HEK293T (cell line): ENCODE measurements around the gene IL20.
"Not testable (repeated sequence)": the region's sequence is repeated elsewhere in the genome, so short reads cannot be mapped to it uniquely, and the experiment has no call there.

ENCODE experiments used
- BHLHE40 ChIP-seq: fragments of 450-650 bp; IDR thresholded peaks from 2 replicates; pipeline ENCODE4 v1.6.1; 2016; ENCODE audit warnings: mild to moderate bottlenecking, moderate library complexity, borderline replicate concordance
- ELF4 ChIP-seq: fragments of 450-650 bp; IDR thresholded peaks from 2 replicates; pipeline ENCODE4 v1.6.1; 2017; ENCODE audit warnings: antibody characterized with exemption
- FOXA1 ChIP-seq: fragments of 450-650 bp; IDR thresholded peaks from 2 replicates; pipeline ENCODE4 v1.6.1; 2016; ENCODE audit warnings: mild to moderate bottlenecking
- FOXK2 ChIP-seq: fragments of 450-650 bp; IDR thresholded peaks from 2 replicates; pipeline ENCODE4 v1.6.1; 2016; ENCODE audit warnings: mild to moderate bottlenecking
- FOXM1 ChIP-seq: fragments of 450-650 bp; IDR thresholded peaks from 2 replicates; pipeline ENCODE4 v1.6.1; 2017; ENCODE audit warnings: mild to moderate bottlenecking, borderline replicate concordance
- HDGF ChIP-seq: fragments of 450-650 bp; IDR thresholded peaks from 2 replicates; pipeline ENCODE4 v1.6.1; 2017; ENCODE audit warnings: antibody characterized with exemption, borderline replicate concordance
- L3MBTL2 ChIP-seq: fragments of 450-650 bp; conservative IDR thresholded peaks from 2 replicates; pipeline ENCODE4 v1.6.1; 2016; ENCODE audit warnings: mild to moderate bottlenecking
- LEF1 ChIP-seq: fragments of 450-650 bp; IDR thresholded peaks from 2 replicates; pipeline ENCODE4 v1.6.1; 2017; ENCODE audit warnings: mild to moderate bottlenecking, borderline replicate concordance
- NFRKB ChIP-seq: fragments of 450-650 bp; IDR thresholded peaks from 2 replicates; pipeline ENCODE4 v1.6.1; 2016; ENCODE audit warnings: mild to moderate bottlenecking, moderate library complexity
- SP1 ChIP-seq: fragments of 450-650 bp; IDR thresholded peaks from 2 replicates; pipeline ENCODE4 v1.6.1; 2017
- SUZ12 ChIP-seq: fragments of 450-650 bp; IDR thresholded peaks from 2 replicates; pipeline ENCODE4 v1.6.1; 2016; ENCODE audit warnings: mild to moderate bottlenecking
- TARDBP ChIP-seq: fragments of 450-650 bp; IDR thresholded peaks from 2 replicates; pipeline ENCODE4 v1.6.1; 2016
- ZNF384 ChIP-seq: fragments of 450-650 bp; IDR thresholded peaks from 2 replicates; pipeline ENCODE4 v1.6.1; 2016
- TF ChIP-seq, protein P1 (sequence below): fragments of 450-650 bp; IDR thresholded peaks from 2 replicates; pipeline ENCODE4 v1.6.1; 2016

- not testable (repeated sequence) for TF ChIP-seq BHLHE40, TARDBP, SP1, LEF1, FOXK2, SUZ12, FOXM1, FOXA1, ELF4, NFRKB, HDGF, ZNF384, L3MBTL2
- TF ChIP-seq, protein P1, sequence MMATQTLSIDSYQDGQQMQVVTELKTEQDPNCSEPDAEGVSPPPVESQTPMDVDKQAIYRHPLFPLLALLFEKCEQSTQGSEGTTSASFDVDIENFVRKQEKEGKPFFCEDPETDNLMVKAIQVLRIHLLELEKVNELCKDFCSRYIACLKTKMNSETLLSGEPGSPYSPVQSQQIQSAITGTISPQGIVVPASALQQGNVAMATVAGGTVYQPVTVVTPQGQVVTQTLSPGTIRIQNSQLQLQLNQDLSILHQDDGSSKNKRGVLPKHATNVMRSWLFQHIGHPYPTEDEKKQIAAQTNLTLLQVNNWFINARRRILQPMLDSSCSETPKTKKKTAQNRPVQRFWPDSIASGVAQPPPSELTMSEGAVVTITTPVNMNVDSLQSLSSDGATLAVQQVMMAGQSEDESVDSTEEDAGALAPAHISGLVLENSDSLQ: not testable (repeated sequence)
Measured at GRCh38 chr1:206852662-206853061, 12.8 kb upstream of the IL20 start.
